NCI-H82 treated with DMSO at 0.1 percent for 48 hours (cell line): ENCODE results near the gene ALDH1L2.
"Not testable (repeated sequence)": the region's sequence is repeated elsewhere in the genome, so short reads cannot be mapped to it uniquely, and the experiment has no call there.

Experiments used
- DNase-seq: peaks from one replicate; lab custom pipeline; 2025; ENCODE audit not compliant: unreplicated experiment; lab: John Stamatoyannopoulos, UW

ALDH1L2 gene

DNA sequence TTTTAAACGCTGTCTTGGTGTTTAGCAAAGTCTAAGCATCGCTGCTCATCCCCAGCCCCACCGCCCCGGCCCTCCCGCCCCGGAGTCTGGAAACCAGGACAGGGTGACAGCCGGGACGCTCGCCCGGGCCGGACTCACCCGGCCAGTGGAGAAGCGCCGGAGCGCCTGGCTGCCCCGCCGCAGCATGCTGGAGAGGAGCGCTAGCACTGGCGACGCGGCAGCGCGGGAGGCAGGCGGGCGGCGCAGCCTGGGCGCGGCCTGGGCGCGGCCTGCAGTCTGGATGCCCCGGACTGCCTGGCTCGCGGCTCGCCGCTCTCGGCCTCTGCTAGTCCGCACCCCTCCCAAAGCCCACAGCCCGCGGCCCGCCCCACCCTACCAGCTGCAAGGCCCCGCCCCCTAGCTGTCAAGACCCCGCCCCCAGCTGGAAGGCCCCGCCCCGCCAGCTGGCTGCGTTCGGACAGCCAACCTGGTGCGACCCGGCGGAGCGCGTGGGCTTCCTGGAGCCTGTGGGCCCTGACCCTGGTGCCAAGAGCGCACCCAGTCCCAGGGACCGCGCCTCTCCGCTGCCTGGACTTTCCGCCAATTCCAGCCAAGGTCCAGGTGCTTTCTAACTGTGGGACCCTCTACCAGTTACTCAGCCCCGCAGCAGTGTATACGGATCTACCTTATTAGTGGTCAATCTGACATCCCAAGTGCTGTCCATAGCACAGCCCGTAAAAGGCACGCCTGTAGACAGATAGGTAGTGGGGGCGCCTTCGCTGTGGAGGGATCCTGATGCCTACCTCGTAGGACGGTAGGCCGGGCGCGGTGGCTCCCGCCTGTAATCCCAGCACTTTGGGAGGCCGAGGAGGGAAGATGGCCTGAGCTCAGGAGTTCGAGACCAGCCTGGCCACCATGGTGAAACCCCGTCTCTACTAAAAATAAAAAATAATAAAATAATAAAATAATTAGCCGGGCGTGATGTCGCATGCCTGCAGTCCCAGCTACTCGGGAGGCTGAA is at the start of gene ALDH1L2:
Gene ALDH1L2, minus strand, starts transcription at position 208 of the 1,000 bp plus-strand sequence. Its CDS starts 22 bp downstream, at position 186.
- no peak for DNase-seq

DNA sequence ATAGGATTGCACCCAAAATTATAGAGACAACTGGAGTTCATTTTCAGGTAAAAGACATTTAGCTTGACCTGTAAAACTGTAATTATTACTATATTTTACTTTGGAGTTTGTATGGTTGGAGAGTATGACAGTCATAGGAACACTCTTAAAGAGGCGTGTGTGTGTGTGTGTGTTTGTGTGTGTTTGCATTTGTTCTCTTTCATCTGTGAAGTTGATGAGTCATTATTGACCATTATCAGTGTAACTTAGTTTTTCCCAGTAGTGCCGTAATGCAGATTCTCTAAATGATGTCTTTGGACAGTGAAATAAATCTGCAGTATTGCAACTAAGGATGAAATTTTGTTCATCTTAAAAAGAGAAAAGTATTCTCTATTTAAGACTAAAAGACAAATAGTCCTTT is 36.3 kb upstream of the ALDH1L2 start:
- no peak for DNase-seq

DNA sequence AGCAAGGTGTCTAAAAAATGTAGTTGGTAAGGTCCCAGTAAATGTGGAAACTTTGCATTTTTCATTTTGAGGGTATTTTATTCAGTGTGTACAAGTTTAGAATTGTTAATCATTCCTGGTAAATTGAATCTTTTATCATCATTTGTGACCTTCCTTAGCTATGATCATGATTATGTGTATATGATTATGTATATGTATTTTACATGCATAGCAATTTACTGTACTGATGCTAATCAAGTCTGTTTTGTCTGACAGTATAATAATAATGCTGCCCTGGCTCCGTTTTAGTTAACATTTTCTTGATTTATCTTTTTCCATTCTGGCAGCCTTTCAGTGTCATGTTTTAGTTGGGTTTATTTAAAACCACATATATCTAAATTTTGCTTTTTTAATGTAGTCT is 32.7 kb upstream of the ALDH1L2 start:
- DNase-seq, result no peak

DNA sequence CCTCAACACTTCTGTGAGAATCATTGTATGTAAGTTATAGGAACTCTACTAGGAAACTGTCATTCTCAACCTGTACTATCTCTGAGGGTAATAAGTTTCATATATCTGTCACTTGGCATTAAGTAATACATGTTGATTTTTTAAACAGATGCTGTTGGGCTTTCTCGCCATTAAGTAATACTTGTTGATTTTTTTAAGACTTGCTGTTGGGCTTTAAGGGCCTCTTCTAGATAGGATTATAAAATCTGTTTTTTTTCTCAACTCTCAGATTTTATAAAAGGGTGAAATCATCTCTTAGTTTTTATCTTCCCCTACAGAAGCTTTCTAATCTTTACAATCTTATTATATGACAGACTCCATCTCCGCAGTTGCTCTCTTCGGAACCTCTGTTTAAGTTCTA is 28.8 kb upstream of the ALDH1L2 start:
- no peak for DNase-seq

DNA sequence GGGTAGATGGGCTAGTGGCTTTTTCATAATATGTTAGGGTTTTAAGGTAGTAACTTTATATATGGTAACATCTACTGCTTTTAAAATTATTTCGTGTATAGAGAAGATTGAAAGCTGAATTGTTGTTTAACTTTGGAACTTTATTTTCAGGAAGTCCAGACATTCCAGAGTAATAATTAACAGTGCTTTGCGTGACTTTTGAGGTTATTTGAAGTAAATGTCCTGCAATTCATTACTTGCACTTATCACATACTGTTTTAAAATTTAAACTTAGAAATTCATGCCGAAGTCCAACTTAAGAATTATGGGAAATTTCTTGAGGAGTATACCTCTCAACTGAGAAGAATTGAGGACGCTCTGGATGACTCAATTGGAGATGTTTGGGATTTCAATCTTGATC is 26.6 kb upstream of the ALDH1L2 start:
- no peak for DNase-seq

DNA sequence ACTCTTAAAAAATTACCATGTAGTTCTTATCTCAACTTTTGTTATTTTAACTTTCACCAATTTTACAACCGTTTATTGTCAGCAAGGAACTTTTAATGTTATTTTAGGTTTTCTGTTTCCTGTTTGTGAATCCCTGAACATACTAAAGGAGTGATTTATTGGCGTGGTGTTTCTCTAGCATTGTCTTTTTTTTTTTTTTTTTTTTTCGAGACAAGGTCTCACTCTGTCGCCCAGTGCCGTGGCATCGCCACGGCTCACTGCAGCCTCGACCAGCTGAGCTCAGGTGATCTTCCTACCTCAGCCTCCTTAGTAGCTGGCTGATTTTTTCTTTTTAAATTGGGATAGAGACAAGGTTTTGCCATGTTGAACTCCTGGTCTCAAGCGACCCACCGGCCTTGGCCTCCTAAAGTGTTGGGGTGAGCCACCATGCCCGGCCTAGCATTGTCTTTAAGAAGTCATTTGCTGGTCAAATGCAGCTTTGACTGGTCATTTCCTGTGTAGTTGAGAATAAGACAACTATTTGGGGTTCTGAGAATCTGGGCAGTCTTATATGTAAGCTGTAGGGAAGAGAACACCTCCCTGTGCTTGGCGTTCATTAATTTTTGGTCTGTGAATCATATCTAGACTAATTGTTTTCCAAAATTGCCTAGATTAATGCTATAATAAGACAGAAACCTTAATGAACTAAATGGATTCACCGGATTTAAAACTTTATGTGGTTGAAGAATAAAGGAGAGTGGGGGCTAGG is 25.4 kb upstream of the ALDH1L2 start:
- no peak for DNase-seq

DNA sequence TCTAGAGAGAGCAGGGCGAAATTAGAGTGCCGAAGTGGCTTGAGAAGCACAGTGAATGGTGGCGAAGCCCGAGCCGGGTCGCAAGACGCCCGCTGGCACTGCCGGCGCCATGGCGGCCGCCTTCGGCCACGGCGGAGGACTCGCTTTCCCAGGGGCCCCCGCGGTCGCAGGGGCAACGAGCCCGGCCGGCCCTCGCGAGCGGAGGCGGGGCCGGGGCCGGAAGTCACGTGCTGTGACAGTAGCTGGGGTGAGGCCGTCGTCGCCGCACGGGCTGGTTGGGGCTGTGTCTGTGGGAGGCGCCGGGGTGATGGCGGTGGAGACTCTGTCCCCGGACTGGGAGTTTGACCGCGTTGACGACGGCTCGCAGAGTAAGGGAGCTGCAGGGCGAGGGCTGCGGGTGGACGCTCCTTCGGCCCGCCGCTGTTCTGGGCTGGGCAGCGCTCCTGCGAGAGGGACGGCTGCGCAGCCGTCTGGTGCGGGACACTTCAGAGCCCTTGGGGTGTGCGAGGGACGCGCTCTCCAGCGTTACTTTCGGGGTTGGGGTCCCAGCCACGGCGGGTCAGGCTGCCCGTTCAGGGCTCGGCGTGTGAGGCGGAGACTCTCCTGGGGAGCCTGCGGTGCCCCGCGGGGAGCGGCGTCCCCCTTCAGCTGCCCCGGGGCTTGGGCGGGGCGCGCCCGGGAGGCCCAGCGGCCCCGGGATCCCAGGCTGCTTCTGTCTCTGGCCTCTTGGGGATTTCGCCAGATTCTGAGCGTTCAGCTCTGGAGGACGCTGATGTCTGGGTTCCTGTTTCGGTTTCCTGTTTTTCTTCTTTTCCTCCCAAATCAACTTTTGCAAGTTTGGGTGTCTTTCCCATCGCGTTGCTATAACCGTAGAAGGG is 23.5 kb upstream of the ALDH1L2 start, which contains the start of gene WASHC4:
Gene WASHC4, plus strand, starts transcription at position 238 of the 878 bp plus-strand sequence. Its CDS starts 70 bp downstream, at position 308.
- DNase-seq, result peak; percentile 65

DNA sequence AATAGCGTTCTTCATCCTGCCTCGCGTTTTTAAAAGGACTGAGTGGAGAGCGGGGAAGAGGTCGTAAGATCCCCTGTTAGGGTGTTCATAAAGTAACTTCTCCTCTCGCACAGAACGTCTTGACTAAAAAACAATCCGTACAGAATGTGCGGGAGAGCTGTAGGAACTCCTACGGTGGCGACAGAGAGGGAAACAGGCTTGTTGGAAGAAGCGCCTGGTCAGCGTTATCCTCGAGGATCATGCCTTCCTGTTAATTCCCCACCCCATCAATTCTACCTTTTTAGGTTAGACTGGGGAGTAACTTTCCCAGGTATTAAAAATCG is 22.9 kb upstream of the ALDH1L2 start:
- DNase-seq, result no peak

DNA sequence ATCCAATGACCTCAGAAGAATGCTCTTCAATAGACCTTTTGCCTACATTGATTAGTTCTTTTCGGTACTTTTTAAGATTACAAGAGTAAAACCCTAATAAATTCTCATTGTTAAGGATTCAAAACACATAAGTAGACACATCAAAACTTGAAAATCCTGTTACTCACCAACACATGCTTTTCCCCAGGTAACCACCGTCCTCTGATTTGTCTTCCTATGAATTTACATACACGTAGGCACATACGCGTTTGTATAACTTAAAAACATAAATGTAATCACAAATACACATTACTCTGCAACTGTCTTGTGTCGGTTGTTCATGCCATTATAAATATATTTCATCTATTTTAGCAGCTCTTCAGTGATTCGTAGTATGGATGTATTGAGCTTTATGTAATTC is 22.4 kb upstream of the ALDH1L2 start:
- DNase-seq, result no peak

DNA sequence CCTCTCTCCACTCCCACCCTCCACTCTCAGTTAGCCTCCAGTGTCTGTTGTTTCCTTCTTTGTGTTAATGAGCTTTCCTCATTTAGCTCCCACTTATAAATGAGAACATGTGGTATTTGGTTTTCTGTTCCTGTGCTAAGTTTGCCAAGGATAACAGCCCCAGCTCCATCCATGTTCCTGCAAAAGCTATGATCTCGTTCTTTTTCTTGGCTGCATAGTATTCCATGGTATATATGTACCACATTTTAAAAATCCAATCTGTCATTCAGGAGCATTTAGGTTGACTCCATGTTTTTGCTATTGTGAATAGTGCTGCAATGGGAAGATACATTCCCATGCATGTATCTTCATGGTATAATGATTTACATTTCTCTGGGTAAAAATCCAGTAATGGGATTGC is 20.5 kb upstream of the ALDH1L2 start:
- DNase-seq, result no peak

DNA sequence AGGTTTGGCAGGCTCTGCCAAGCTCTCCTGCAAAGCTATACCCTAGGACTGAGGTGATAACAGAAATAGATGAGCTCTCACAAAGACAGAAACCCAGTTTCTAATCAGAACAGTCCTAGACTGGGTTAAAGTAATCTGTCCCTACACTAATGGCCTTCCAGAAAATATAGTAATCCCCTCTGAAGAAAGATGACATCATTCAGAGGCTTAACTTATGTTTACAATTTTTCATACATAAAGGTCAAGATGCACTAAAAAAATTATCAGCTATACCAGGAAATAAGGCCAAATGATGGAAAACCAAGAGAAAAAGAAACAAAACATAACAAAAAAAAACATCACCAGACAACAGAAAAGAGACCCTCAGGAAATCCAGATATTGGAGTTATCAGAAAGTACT is 18.4 kb upstream of the ALDH1L2 start:
- no peak for DNase-seq

DNA sequence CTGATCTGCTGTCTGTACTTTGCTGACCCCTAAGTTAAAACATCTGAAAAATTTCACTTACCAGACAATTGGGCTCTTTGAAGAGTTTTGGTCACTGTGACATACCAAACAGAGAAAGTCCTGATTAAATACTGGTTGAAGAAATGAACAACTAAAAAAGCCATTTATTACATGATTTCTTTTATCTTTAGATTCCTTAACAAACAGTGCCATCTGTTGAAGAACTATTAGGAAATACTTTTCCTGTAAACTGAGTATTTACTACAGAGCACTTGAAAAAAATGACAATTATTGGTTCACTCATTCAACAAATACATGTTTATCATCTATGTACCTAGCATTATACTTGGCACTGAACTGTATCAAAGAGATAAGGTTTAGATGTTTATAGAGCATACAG is 16.7 kb upstream of the ALDH1L2 start:
- DNase-seq, result no peak

DNA sequence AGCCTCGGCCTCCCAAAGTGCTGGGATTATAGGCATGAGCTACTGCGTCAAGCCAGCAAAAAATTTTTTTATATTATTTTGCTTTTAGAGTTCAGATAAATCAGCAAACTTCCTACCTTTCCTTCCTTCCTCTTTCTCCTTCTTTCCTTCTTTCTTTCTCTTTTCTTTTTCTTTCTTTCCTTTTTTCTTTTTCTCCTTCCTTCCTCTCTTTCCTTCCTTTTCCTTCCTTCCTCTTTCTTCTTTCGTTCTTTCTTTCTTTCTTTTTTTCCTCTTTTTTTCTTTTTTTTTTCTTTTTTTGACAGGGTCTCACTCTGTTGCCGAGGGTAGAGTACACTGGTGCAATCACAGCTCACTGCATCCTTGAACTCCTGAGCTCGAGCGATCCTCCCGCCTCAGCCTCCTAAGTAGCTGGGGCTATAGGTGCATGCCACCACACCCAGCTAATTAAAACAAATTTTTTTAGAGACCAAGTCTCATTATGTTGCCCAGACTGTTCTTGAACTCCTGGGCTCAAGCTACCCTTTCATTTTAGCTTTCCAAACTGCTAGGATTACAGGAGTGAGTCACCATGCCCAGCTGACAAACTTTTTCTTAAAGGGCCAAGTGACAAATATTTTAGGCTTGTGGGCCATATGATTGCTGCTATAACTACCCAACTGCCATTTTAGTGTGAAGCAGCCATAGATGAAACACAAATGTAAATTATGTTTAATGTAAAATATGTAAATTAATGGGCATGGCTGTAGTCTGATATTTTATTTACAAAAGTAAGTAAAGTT is 16.1 kb upstream of the ALDH1L2 start:
- no peak for DNase-seq

DNA sequence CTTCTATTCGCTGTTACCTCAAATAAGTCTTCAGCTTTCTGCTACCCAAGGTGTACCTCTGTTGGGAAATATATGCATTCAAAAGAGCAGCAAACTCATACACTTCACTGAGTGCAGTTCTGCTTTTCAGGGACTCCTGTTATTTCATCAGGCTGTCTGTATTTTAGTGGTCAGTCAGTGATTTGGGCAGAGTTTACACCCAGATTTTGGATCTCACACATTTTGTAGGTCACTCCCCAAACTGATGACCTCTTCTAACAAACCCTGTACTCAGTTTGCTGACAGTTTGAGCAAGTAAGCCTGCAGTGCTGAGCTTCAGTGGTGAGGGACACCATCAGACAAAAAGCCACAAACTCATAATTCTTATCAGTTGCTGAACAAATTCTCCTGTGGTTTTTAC is 15.1 kb upstream of the ALDH1L2 start:
- DNase-seq, result no peak

DNA sequence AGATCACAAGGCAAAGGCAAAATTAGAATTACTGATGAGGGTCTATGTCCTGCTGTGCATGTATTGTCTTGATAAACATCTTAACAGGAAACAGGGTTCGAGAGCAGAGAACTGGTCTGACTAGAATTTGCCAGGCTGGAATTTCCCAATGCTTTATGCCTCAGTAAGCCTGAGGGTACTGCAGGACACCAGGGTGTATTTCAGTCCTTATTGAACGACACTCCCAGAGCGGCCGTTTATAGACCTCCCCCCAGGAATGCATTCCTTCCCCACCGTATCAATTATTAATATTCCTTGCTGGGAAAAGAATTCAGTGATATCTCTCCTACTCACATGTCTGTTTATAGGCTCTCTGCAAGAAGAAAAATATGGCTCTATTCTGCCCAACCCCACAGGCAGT is 11.1 kb upstream of the ALDH1L2 start:
- not testable (repeated sequence) for DNase-seq

DNA sequence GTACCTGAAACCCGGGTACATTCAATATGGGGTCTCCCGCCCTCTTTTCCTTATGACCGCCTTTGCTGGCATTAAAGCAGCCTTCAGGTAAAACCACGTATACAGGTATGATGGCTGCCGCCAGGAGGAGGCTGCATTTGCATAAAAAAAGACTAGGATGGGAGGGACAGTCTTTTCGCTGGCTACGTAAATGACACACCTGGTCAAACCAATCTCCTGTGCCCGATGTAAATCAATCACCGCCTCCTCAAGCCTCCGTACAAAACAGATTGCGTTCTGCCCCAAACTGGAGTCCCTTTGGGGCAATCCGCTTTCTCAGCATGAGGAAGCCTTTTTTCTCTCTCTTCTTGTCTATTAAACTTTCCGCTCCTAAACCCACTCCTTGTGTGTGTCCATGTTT is 8.1 kb upstream of the ALDH1L2 start:
- DNase-seq, result no peak

DNA sequence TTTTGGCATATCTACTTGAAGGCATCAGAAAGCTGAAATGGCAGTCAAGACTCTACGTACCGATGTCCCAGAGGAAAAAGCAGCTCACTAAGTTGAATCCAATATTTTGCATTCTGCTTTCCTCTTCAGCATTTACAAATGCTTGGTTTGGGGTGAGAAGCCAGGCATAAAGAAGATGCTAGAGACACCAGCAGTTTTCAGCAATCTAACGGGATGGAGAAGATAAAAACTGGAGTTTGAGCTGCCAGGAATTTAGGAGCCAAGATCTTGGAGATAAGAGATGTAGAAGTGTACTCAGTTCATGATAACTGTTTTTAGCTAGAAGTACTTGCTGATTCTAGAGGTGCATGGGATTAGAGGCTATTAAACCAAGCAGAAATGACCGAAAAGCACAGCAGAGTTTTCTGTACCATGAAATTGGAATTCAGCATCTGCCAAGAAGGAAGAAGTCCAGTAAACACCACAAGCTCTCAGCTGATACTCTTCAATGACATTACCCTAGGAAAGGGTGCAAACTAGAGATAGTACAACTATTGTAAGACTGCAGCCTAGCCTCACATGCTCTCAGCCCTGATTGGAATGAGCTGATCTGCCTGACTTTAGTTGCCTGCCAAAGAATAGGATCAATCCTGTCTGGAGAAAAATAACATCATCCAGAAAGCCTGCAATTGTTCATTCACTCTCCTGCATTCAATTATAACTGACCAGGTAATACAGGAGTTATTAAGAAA is 7.4 kb upstream of the ALDH1L2 start:
- no peak for DNase-seq

DNA sequence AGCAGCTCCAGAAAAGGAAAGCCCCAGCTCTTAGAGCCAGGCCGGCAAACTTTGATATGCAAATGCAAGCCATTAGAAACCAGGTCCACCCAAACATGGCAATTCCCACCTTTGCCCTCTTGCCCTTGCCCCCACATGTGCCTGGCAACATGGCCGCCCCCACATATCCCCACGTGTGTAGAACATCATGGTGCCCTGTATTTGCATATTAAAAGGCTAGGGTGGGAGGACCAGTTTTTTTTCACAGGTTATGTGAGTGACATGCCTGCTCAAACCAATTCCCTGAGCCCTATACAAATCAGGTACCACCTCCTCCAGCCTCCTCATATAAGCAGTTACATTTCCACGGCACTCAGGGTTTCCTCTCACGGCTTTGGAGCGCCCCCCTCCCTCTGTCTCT is 6.1 kb upstream of the ALDH1L2 start:
- no peak for DNase-seq

DNA sequence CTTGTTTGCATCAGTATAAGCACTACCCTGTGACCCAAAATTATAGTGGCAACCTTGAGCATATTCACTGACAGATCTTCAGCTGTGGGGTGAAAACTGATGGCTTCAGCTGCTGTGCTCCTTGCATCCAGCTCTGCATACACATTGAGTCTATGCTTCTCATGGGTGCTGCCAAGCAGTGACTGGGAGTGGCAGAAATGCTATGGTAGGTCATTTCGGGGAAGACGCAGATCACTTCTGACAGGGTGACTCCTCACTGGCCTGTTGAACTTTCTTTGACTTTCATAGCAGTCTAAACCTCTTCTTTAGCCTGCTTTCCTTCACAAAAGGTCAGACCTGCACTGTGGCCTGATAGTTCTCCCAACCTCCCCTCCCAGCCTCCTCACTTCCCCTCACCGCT is 5.6 kb upstream of the ALDH1L2 start:
- DNase-seq, result no peak

DNA sequence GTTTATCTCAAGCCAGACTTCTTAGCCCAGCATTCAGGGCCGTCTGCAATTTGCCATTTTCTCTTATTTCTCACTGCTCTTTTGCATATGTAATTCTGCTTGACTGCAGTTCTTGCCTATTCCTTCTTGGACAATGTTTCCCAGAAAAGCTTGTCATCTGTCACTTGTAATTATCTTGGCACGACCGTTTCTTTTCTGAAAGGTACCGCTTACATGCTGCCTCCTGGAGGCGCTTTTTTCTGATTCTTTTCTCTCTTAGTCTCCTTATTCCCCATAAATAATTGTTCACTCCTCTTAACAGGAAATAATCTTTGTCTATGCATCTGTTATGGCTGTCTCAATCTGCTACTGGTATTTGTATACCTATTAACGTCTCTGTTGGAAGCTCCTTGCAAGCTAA is 1.2 kb upstream of the ALDH1L2 start:
- no peak for DNase-seq
